Measurements from ENCODE around the gene RSBN1L. TPM values are rescaled to one million over a fixed set of nuclear protein-coding genes. Genes with fewer than 3 reads are reported as not detected.

RSBN1L gene
- total and polyA plus RNA-seq, 4 donors: 7.3 to 53.2 (median 12.9) TPM

DNA sequence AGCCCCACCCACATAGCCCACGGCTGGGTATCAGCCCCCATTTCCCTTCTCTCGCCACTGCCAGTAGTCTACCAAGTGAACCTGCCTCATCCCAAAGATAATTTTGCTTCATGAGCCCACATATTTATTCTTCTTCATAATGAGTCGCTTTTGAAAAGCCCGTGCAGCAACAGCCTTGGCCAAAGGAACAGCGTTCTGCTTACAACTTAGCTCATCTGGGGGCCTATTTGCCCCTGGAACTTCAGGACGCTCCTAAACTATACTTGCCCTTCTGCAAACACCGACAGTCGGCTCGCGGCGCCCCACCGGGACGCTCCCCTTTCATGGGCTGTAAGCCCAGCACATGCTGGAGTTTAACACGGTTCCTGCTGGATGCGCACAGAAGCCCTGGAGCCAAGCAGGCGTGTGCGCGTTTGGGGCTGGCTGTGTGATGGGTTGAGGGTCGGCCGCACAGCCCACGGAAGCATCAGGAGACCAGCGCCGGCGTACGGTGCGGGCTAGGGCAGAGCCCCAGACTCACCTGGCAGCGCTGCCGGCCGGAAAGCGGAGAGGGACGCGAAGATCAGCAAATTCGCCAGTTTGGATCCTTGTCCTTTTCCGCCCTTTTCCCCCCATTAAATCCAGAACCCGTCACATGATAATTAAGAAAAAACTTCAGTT is 101.6 kb downstream of the RSBN1L start:
- H3K27me3 ChIP-seq (ENCODE audit: control insufficient read depth in 3 of 3, insufficient read depth in 3 of 3, low read length in 2 of 3): no peaks in the 10 kb centered on the region
- no peaks in the 10 kb centered on the region for H3K9me3 ChIP-seq (ENCODE audit: control insufficient read depth in 4 of 4, insufficient read depth in 3 of 4, low read length in 3 of 4)
- ATAC-seq (ENCODE audit: insufficient read depth, low FRiP score): peak; percentile 10
- peak overlapping the region; percentile 74 to 77 for H3K9ac ChIP-seq (ENCODE audit: insufficient read depth in 1 of 2, low read length in 2 of 2)
- TF ChIP-seq, protein P1, sequence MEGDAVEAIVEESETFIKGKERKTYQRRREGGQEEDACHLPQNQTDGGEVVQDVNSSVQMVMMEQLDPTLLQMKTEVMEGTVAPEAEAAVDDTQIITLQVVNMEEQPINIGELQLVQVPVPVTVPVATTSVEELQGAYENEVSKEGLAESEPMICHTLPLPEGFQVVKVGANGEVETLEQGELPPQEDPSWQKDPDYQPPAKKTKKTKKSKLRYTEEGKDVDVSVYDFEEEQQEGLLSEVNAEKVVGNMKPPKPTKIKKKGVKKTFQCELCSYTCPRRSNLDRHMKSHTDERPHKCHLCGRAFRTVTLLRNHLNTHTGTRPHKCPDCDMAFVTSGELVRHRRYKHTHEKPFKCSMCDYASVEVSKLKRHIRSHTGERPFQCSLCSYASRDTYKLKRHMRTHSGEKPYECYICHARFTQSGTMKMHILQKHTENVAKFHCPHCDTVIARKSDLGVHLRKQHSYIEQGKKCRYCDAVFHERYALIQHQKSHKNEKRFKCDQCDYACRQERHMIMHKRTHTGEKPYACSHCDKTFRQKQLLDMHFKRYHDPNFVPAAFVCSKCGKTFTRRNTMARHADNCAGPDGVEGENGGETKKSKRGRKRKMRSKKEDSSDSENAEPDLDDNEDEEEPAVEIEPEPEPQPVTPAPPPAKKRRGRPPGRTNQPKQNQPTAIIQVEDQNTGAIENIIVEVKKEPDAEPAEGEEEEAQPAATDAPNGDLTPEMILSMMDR (IDR thresholded peaks at IDR 0.05; ENCODE audit: control extremely low read depth, extremely low read depth): no peak
- H3K4me1 ChIP-seq (ENCODE audit: control insufficient read depth in 5 of 5, insufficient read depth in 5 of 5, low read length in 5 of 5): peaks cover 0 to 24% (median 8%) of the 10 kb centered on the region in 5 donors
- WGBS, 2 donors: 0 to 1% methylated on average over 35 of the region's 35 CpGs
- DNase-seq: no peak
- peak overlapping the region; percentile 83 for H3K4me3 ChIP-seq
- H3K36me3 ChIP-seq (ENCODE audit: control insufficient read depth in 4 of 4, insufficient read depth in 4 of 4, low read length in 4 of 4): peaks cover 0 to 10% (median 4%) of the 10 kb centered on the region in 4 donors
- peak overlapping the region; percentile 68 to 83 for H3K27ac ChIP-seq (ENCODE audit: low read depth in 1 of 2, low read length in 1 of 2)

DNA sequence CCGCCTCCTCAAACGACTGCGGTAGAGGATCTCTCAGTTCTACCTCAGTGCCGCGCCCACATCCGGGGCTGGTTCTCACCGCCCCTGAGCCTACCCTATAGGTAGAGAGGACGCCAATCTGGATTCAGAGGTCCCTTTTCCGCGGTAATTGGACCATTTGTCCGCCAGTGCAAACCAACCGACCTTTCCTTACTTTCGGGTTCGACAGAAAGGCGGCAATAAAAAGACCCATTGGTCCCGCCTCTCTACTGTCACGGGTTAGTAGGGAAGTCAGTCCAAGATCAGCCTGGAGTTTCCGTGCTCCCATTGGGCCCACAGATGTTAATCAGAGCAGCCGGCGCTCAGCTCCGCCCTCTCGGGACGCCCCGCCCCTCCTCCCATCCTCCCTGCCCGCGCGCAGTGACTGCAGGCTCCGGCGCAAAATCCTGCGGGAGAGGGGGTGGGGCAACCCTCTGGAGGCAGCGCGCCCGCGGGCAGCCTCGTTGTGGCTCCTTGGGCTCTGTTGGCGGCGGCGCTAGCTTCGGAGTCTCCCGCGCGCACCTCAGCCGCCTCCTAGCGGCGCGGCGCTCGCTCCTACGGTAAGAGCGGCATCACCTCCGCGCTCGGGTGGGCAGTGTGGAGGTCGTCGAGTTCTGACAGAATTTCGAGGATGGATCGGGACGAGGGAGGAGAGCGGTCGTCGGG is 102.3 kb downstream of the RSBN1L start, which contains the start of the genes PHTF2 and TMEM60:
Gene PHTF2 (plus strand): TSS at position 380 of the 684 bp plus-strand sequence.
Gene TMEM60 (minus strand): TSS at position 41 of the 684 bp plus-strand sequence. CDS start 4,061 bp downstream, outside the sequence.
- peaks cover 0 to 9% (median 4%) of the 10 kb centered on the region in 4 donors for H3K36me3 ChIP-seq (ENCODE audit: control insufficient read depth in 4 of 4, insufficient read depth in 4 of 4, low read length in 4 of 4)
- peak; percentile 95 for ATAC-seq (ENCODE audit: insufficient read depth, low FRiP score)
- DNase-seq: peak; percentile 99 to 100 (median 100)
- TF ChIP-seq, protein P1 (IDR thresholded peaks at IDR 0.05; ENCODE audit: control extremely low read depth, extremely low read depth): no peak
- H3K9ac ChIP-seq (ENCODE audit: insufficient read depth in 1 of 2, low read length in 2 of 2): peak within 1 kb of the TSS; percentile 79 to 86
- H3K4me3 ChIP-seq: peak within 1 kb of the TSS; percentile 83
- 0% methylated on average over 52 to 61 of the region's 61 CpGs for WGBS, 2 donors
- H3K27me3 ChIP-seq (ENCODE audit: control insufficient read depth in 3 of 3, insufficient read depth in 3 of 3, low read length in 2 of 3): no peaks in the 10 kb centered on the region
- no peaks in the 10 kb centered on the region for H3K9me3 ChIP-seq (ENCODE audit: control insufficient read depth in 4 of 4, insufficient read depth in 3 of 4, low read length in 3 of 4)
- peak within 1 kb of the TSS; percentile 86 to 95 for H3K27ac ChIP-seq (ENCODE audit: low read depth in 1 of 2, low read length in 1 of 2)
- peaks cover 0 to 24% (median 8%) of the 10 kb centered on the region in 5 donors for H3K4me1 ChIP-seq (ENCODE audit: control insufficient read depth in 5 of 5, insufficient read depth in 5 of 5, low read length in 5 of 5)

GRCh38 chr7:77799078-77799964 is 103.1 kb downstream of the RSBN1L start:
- peak overlapping the region; percentile 76 for H3K4me3 ChIP-seq
- no peaks in the 10 kb centered on the region for H3K27me3 ChIP-seq (ENCODE audit: control insufficient read depth in 3 of 3, insufficient read depth in 3 of 3, low read length in 2 of 3)
- H3K36me3 ChIP-seq (ENCODE audit: control insufficient read depth in 4 of 4, insufficient read depth in 4 of 4, low read length in 4 of 4): peaks cover 0 to 5% (median under 1%) of the 10 kb centered on the region in 4 donors
- peak overlapping the region; percentile 86 to 95 for H3K27ac ChIP-seq (ENCODE audit: low read depth in 1 of 2, low read length in 1 of 2)
- 1% methylated on average over 32 to 55 of the region's 55 CpGs for WGBS, 2 donors
- H3K4me1 ChIP-seq (ENCODE audit: control insufficient read depth in 5 of 5, insufficient read depth in 5 of 5, low read length in 5 of 5): peaks cover 0 to 24% (median 8%) of the 10 kb centered on the region in 5 donors
- no peak for ATAC-seq (ENCODE audit: insufficient read depth, low FRiP score)
- peak; percentile 63 to 73 (median 73) for DNase-seq
- no peaks in the 10 kb centered on the region for H3K9me3 ChIP-seq (ENCODE audit: control insufficient read depth in 4 of 4, insufficient read depth in 3 of 4, low read length in 3 of 4)
- H3K9ac ChIP-seq (ENCODE audit: insufficient read depth in 1 of 2, low read length in 2 of 2): peak overlapping the region; percentile 79 to 86
- TF ChIP-seq, protein P1 (IDR thresholded peaks at IDR 0.05; ENCODE audit: control extremely low read depth, extremely low read depth): no peak
